Activated CD4-positive, CD25-positive, alpha-beta regulatory T cell (primary cell): Measurements from ENCODE around the gene CDC6.

ENCODE experiments used
- DNase-seq, 4 experiments: peaks; one replicate each; lab custom pipeline; 2025; lab: John Stamatoyannopoulos, UW

The CDC6 gene

GRCh38 chr17:40340880-40341807 lies 53.5 kb downstream of the CDC6 start:
- peak; percentile 57 to 86 (median 70) for DNase-seq

GRCh38 chr17:40341808-40342503 lies 54.3 kb downstream of the CDC6 start:
- no peak for DNase-seq

GRCh38 chr17:40342504-40343218 lies 55.0 kb downstream of the CDC6 start:
- no peak for DNase-seq

- DNase-seq: no peak
Observed at GRCh38 chr17:40343219-40344119, 55.8 kb downstream of the CDC6 start.

- DNase-seq: no peak
Observed at GRCh38 chr17:40344421-40345160, 56.9 kb downstream of the CDC6 start.

- DNase-seq: no peak
Observed at GRCh38 chr17:40345161-40345993, 57.7 kb downstream of the CDC6 start.

GRCh38 chr17:40345994-40346764 lies 58.5 kb downstream of the CDC6 start:
- no peak for DNase-seq

GRCh38 chr17:40346765-40347158 lies 59.1 kb downstream of the CDC6 start:
- DNase-seq: no peak

- no peak for DNase-seq
Observed at GRCh38 chr17:40347319-40348135, 59.8 kb downstream of the CDC6 start.

- no peak for DNase-seq
Observed at GRCh38 chr17:40348136-40348504, 60.4 kb downstream of the CDC6 start.

- DNase-seq: no peak
Observed at GRCh38 chr17:40348562-40349476, 61.1 kb downstream of the CDC6 start.

GRCh38 chr17:40349477-40349894 lies 61.8 kb downstream of the CDC6 start:
- DNase-seq: no peak

- no peak for DNase-seq
Observed at GRCh38 chr17:40349895-40350688, 62.4 kb downstream of the CDC6 start.

- DNase-seq: no peak
Observed at GRCh38 chr17:40350689-40351358, 63.1 kb downstream of the CDC6 start.

GRCh38 chr17:40351359-40352236 lies 63.9 kb downstream of the CDC6 start:
- no peak for DNase-seq
